Keratinocyte (primary cell): ENCODE measurements around the gene ATG10. TPM values are rescaled to one million over a fixed set of nuclear protein-coding genes. Genes with fewer than 3 reads are reported as not detected.

ENCODE experiments used
- DNase-seq: peaks from one replicate; pipeline ENCODE4 v3.0.0-alpha.2; 2011; ENCODE audit warnings: low read depth, missing footprints, low spot score
- FAIRE-seq: peaks from 2 replicates; lab custom pipeline; 2011; peaks lifted over from hg19 to GRCh38; lab: Jason Lieb, UNC
- H2AFZ ChIP-seq: 2 replicates; pipeline ENCODE4 v1.6.0; 2012; ENCODE audit warnings: low read length, control low read depth, inconsistent platforms; ENCODE audit not compliant: control insufficient read depth
- H3K27ac ChIP-seq: 2 replicates; pipeline ENCODE4 v1.5.1; 2011; ENCODE audit warnings: low read length; ENCODE audit not compliant: control insufficient read depth, insufficient read depth
- H3K27me3 ChIP-seq: 3 replicates; pipeline ENCODE4 v1.6.0; 2011; ENCODE audit warnings: low read length; ENCODE audit not compliant: control insufficient read depth, insufficient read depth; ENCODE audit errors: extremely low read depth
- H3K36me3 ChIP-seq, 2 experiments: 2 replicates in 1 of 2; 3 replicates in 1 of 2; pipeline ENCODE4 v1.5.1; 2011; ENCODE audit warnings: low read length in 2 of 2, mild to moderate bottlenecking in 1 of 2; ENCODE audit not compliant: control insufficient read depth in 2 of 2, insufficient read depth in 2 of 2; ENCODE audit errors: extremely low read depth in 1 of 2
- H3K4me1 ChIP-seq: 3 replicates; pipeline ENCODE4 v1.5.1; 2011; ENCODE audit warnings: low read length; ENCODE audit not compliant: control insufficient read depth, insufficient read depth; ENCODE audit errors: extremely low read depth
- H3K4me2 ChIP-seq: 3 replicates; pipeline ENCODE4 v1.6.0; 2011; ENCODE audit warnings: low read depth, low read length; ENCODE audit not compliant: control insufficient read depth, insufficient read depth; ENCODE audit errors: extremely low read depth
- H3K4me3 ChIP-seq, 3 experiments: fragments of 200-600 bp in 1 of 3; sonication (generic) in 1 of 3; 2 replicates in 2 of 3; 3 replicates in 1 of 3; pipeline ENCODE4 v1.5.1; 2011 to 2016; ENCODE audit warnings: low read length in 3 of 3, mild to moderate bottlenecking in 3 of 3, control low read depth in 2 of 3, inconsistent platforms in 1 of 3, low read depth in 1 of 3, mixed read lengths in 1 of 3, mixed run types in 1 of 3, moderate library complexity in 1 of 3; ENCODE audit not compliant: control insufficient read depth in 2 of 3, insufficient read depth in 2 of 3; ENCODE audit errors: extremely low read depth in 1 of 3
- H3K79me2 ChIP-seq: 2 replicates; pipeline ENCODE4 v1.6.0; 2012; ENCODE audit warnings: low read length; ENCODE audit not compliant: control insufficient read depth, insufficient read depth
- H3K9ac ChIP-seq: 3 replicates; pipeline ENCODE4 v1.6.0; 2011; ENCODE audit warnings: low read length; ENCODE audit not compliant: control insufficient read depth, insufficient read depth; ENCODE audit errors: extremely low read depth
- H3K9me1 ChIP-seq: 3 replicates; pipeline ENCODE4 v1.6.0; 2011; ENCODE audit warnings: low read length; ENCODE audit not compliant: control insufficient read depth, insufficient read depth; ENCODE audit errors: extremely low read depth
- H3K9me3 ChIP-seq: 2 replicates; pipeline ENCODE4 v1.5.1; 2012; ENCODE audit warnings: low read depth, low read length; ENCODE audit not compliant: control insufficient read depth
- H4K20me1 ChIP-seq: 3 replicates; pipeline ENCODE4 v1.6.0; 2011; ENCODE audit warnings: low read length; ENCODE audit not compliant: control insufficient read depth, insufficient read depth; ENCODE audit errors: extremely low read depth
- EZH2 ChIP-seq: IDR thresholded peaks from one replicate; pipeline ENCODE4 v1.6.1; 2012; ENCODE audit warnings: inconsistent platforms, mild to moderate bottlenecking, low read length, moderate library complexity
- dilution Hi-C: fragments of 300-500 bp; cut with MboI; formaldehyde crosslinking; loops from one replicate; pipeline ENCODE4 v1.7.0; 2020; ENCODE audit warnings: low sequenced_read_pairs; ENCODE audit not compliant: extremely low pct_ligation_motif_present
- polyA plus RNA-seq, 5 experiments: library from polyadenylated mRNA; depleted of rRNA in 3 of 5; stranded (reverse) in 3 of 5; stranded (forward) in 1 of 5; unstranded in 1 of 5; fragments of >200 nt; gene quantifications; 1 replicate in 1 of 5; 2 replicates in 3 of 5; 3 replicates in 1 of 5; pipeline versions ENCODE4 v1.2.1 to v1.2.3, GENCODE V29; 2011 to 2012; ENCODE audit warnings: missing spikeins in 2 of 5, low read depth in 1 of 5, low replicate concordance in 1 of 5
- TF ChIP-seq, protein P1 (sequence below), 3 experiments: IDR thresholded peaks in 1 of 3; conservative IDR thresholded peaks in 1 of 3; optimal IDR thresholded peaks in 1 of 3; 2 replicates in 2 of 3; 3 replicates in 1 of 3; pipeline versions ENCODE3 to v1.5.1; 2011; ENCODE audit warnings: low read length in 3 of 3, mild to moderate bottlenecking in 3 of 3, moderate library complexity in 2 of 3, control low read depth in 1 of 3, inconsistent platforms in 1 of 3; ENCODE audit not compliant: insufficient read depth in 2 of 3; ENCODE audit errors: extremely low read depth in 1 of 3

The ATG10 gene
- polyA plus RNA-seq, 1 donor (not counting 4 experiments of a cell fraction or from before 2014, with no cell fraction given), result 5.4 TPM

DNA sequence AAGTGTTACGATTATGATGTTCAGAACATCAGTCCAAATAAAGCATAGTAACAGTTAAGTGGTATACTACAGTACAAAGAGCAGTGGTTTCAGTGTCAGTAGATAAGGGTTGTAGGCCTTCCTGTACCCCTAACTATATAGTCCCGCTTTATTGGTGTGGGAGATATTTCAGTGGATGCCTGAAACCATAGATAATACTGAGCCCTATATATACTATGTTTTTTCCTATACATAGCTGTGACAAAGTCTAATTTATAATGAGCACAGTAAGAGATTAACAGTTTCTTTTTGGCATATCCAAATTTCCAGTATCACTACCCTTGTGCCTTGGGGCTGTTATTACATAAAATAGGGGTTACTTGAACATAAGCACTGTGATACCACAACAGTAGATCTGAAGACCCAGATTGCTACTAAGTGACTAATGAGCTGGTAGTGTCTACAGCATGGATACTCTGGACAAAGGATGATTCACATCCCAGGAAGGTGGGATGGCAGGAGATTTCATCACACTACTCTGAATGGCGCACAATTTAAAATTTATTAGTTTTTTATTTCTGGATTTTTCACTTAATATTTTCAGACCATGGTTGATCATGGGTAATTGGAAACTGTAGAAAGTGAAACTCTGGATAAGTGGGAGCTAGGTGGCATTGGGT, 187.1 kb downstream of the ATG10 start:
- peak overlapping the region; percentile 47 for H3K4me2 ChIP-seq
- H3K27ac ChIP-seq, result peak overlapping the region; percentile 72
- H3K27me3 ChIP-seq, result no peaks in the 10 kb centered on the region
- DNase-seq (no peak), FAIRE-seq (peak; percentile 71)
- dilution Hi-C loops, result no loop called here
- H2AFZ ChIP-seq, result no peak overlapping the region
- no peaks in the 10 kb centered on the region for H3K9me3 ChIP-seq
- no peak for TF ChIP-seq EZH2
- TF ChIP-seq, protein P1, sequence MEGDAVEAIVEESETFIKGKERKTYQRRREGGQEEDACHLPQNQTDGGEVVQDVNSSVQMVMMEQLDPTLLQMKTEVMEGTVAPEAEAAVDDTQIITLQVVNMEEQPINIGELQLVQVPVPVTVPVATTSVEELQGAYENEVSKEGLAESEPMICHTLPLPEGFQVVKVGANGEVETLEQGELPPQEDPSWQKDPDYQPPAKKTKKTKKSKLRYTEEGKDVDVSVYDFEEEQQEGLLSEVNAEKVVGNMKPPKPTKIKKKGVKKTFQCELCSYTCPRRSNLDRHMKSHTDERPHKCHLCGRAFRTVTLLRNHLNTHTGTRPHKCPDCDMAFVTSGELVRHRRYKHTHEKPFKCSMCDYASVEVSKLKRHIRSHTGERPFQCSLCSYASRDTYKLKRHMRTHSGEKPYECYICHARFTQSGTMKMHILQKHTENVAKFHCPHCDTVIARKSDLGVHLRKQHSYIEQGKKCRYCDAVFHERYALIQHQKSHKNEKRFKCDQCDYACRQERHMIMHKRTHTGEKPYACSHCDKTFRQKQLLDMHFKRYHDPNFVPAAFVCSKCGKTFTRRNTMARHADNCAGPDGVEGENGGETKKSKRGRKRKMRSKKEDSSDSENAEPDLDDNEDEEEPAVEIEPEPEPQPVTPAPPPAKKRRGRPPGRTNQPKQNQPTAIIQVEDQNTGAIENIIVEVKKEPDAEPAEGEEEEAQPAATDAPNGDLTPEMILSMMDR (optimal IDR thresholded peaks at IDR 0.05 in 1 of 3, IDR thresholded peaks at IDR 0.05 in 1 of 3, conservative IDR thresholded peaks at IDR 0.05 in 1 of 3; ENCODE audit: extremely low read depth in 1 of 3, insufficient read depth in 2 of 3, low read length in 3 of 3), result no peak
- H4K20me1 ChIP-seq, result no peaks in the 10 kb centered on the region
- no peaks in the 10 kb centered on the region for H3K79me2 ChIP-seq
- H3K36me3 ChIP-seq, result no peaks in the 10 kb centered on the region
- H3K4me3 ChIP-seq, result no peak overlapping the region
- H3K9me1 ChIP-seq, result no peaks in the 10 kb centered on the region
- H3K4me1 ChIP-seq, result peaks cover 17% of the 10 kb centered on the region
- no peak overlapping the region for H3K9ac ChIP-seq

- no peak overlapping the region for H3K4me2 ChIP-seq
- DNase-seq (no peak), FAIRE-seq (no peak)
- no peak overlapping the region for H3K27ac ChIP-seq
- H3K9me3 ChIP-seq, result no peaks in the 10 kb centered on the region
- no peak overlapping the region for H2AFZ ChIP-seq
- H3K4me1 ChIP-seq, result peaks cover 37% of the 10 kb centered on the region
- H4K20me1 ChIP-seq, result no peaks in the 10 kb centered on the region
- no peaks in the 10 kb centered on the region for H3K36me3 ChIP-seq
- H3K9ac ChIP-seq, result no peak overlapping the region
- H3K27me3 ChIP-seq, result no peaks in the 10 kb centered on the region
- no peaks in the 10 kb centered on the region for H3K79me2 ChIP-seq
- no peaks in the 10 kb centered on the region for H3K9me1 ChIP-seq
- dilution Hi-C loops, result no loop called here
- no peak for TF ChIP-seq EZH2
- TF ChIP-seq, protein P1 (optimal IDR thresholded peaks at IDR 0.05 in 1 of 3, IDR thresholded peaks at IDR 0.05 in 1 of 3, conservative IDR thresholded peaks at IDR 0.05 in 1 of 3; ENCODE audit: extremely low read depth in 1 of 3, insufficient read depth in 2 of 3, low read length in 3 of 3), result no peak
- H3K4me3 ChIP-seq, result no peak overlapping the region
Measured at GRCh38 chr5:82160948-82161347, 189.1 kb downstream of the ATG10 start.
